ENCODE measurements around the gene CASQ1.

- TF ChIP-seq CTCF (IDR thresholded peaks at IDR 0.05): no peak
- no peak for TF ChIP-seq POLR2A (IDR thresholded peaks at IDR 0.05)
Observed at GRCh38 chr1:160211046-160211790, 20.8 kb downstream of the CASQ1 start.

Data from body of pancreas (tissue), 4 donors.